H9 (cell line): ENCODE results near the gene PCDHAC2. TPM values are rescaled to one million over a fixed set of nuclear protein-coding genes. Genes with fewer than 3 reads are reported as not detected.

Source experiments
- DNase-seq: peaks from one replicate; pipeline ENCODE4 v3.0.0-alpha.2; 2017
- H2AFZ ChIP-seq: one replicate; pipeline ENCODE4 v1.6.1; 2013; ENCODE audit warnings: mild to moderate bottlenecking, low read length, control low read depth, moderate library complexity
- H2AK5ac ChIP-seq: 2 replicates; pipeline ENCODE4 v1.6.1; 2013; ENCODE audit warnings: low read length, control low read depth, mixed read lengths; ENCODE audit not compliant: insufficient read length
- H2BK120ac ChIP-seq: one replicate; pipeline ENCODE4 v1.6.1; 2013; ENCODE audit warnings: low read depth, mild to moderate bottlenecking, low read length, control low read depth, inconsistent platforms; ENCODE audit not compliant: poor library complexity, severe bottlenecking
- H2BK12ac ChIP-seq: 2 replicates; pipeline ENCODE4 v1.6.1; 2013; ENCODE audit warnings: low read length, control low read depth, mixed read lengths, low read depth; ENCODE audit not compliant: insufficient read length
- H2BK15ac ChIP-seq: 2 replicates; pipeline ENCODE4 v1.6.1; 2013; ENCODE audit warnings: low read depth, low read length, control low read depth
- H2BK20ac ChIP-seq: one replicate; pipeline ENCODE4 v1.6.1; 2013; ENCODE audit warnings: low read depth, mild to moderate bottlenecking, low read length, control low read depth, inconsistent platforms; ENCODE audit not compliant: poor library complexity, severe bottlenecking
- H2BK5ac ChIP-seq: 2 replicates; pipeline ENCODE4 v1.6.1; 2013; ENCODE audit warnings: low read length, control low read depth, mixed read lengths; ENCODE audit not compliant: insufficient read length
- H3K14ac ChIP-seq: 2 replicates; pipeline ENCODE4 v1.6.1; 2013; ENCODE audit warnings: low read length, control low read depth; ENCODE audit not compliant: insufficient read depth
- H3K18ac ChIP-seq: 2 replicates; pipeline ENCODE4 v1.6.1; 2013; ENCODE audit warnings: low read depth, mild to moderate bottlenecking, mixed read lengths, low read length, control low read depth; ENCODE audit not compliant: insufficient read length
- H3K23ac ChIP-seq: 2 replicates; pipeline ENCODE4 v1.6.1; 2013; ENCODE audit warnings: low read length, control low read depth, mixed read lengths, low read depth; ENCODE audit not compliant: insufficient read length
- H3K23me2 ChIP-seq: 2 replicates; pipeline ENCODE4 v1.6.1; 2013; ENCODE audit warnings: low read depth, mild to moderate bottlenecking, mixed read lengths, low read length, control low read depth; ENCODE audit not compliant: insufficient read length, poor library complexity, severe bottlenecking
- H3K27ac ChIP-seq: 2 replicates; pipeline ENCODE4 v1.5.1; 2013; ENCODE audit warnings: low read length, control low read depth, mixed read lengths, low read depth; ENCODE audit not compliant: insufficient read length
- H3K27me3 ChIP-seq: 2 replicates; pipeline ENCODE4 v1.6.1; 2013; ENCODE audit warnings: low read length, control low read depth, inconsistent platforms; ENCODE audit not compliant: insufficient read depth
- H3K4ac ChIP-seq: 2 replicates; pipeline ENCODE4 v1.6.1; 2013; ENCODE audit warnings: low read depth, mild to moderate bottlenecking, control low read depth, inconsistent platforms, low read length, moderate library complexity
- H3K4me1 ChIP-seq: 2 replicates; pipeline ENCODE4 v1.6.1; 2013; ENCODE audit warnings: low read length, control low read depth, inconsistent platforms; ENCODE audit not compliant: insufficient read depth
- H3K4me2 ChIP-seq: 2 replicates; pipeline ENCODE4 v1.6.1; 2013; ENCODE audit warnings: low read length, control low read depth, mixed read lengths; ENCODE audit not compliant: insufficient read length, insufficient read depth
- H3K56ac ChIP-seq: 2 replicates; pipeline ENCODE4 v1.6.1; 2013; ENCODE audit warnings: low read depth, mild to moderate bottlenecking, mixed read lengths, low read length, control low read depth; ENCODE audit not compliant: insufficient read length
- H3K79me1 ChIP-seq: 2 replicates; pipeline ENCODE4 v1.6.1; 2013; ENCODE audit warnings: low read depth, mild to moderate bottlenecking, moderate library complexity, low read length, control low read depth, inconsistent platforms; ENCODE audit not compliant: insufficient read depth, poor library complexity, severe bottlenecking
- H3K79me2 ChIP-seq: 2 replicates; pipeline ENCODE4 v1.6.1; 2013; ENCODE audit warnings: low read length, control low read depth, inconsistent platforms; ENCODE audit not compliant: insufficient read depth
- H3K9ac ChIP-seq: 2 replicates; pipeline ENCODE4 v1.6.1; 2013; ENCODE audit warnings: low read length, control low read depth, mixed read lengths; ENCODE audit not compliant: insufficient read length; ENCODE audit errors: extremely low read depth
- H3K9me3 ChIP-seq: one replicate; pipeline ENCODE4 v1.6.1; 2013; ENCODE audit warnings: low read depth, low read length, inconsistent platforms; ENCODE audit not compliant: control insufficient read depth
- H3T11ph ChIP-seq: one replicate; pipeline ENCODE4 v1.6.1; 2013; ENCODE audit warnings: mild to moderate bottlenecking, low read length, control low read depth, inconsistent platforms
- H4K20me1 ChIP-seq: one replicate; pipeline ENCODE4 v1.6.1; 2013; ENCODE audit not compliant: control insufficient read depth, insufficient read length, insufficient read depth
- H4K5ac ChIP-seq: 2 replicates; pipeline ENCODE4 v1.6.1; 2013; ENCODE audit warnings: low read depth, mild to moderate bottlenecking, mixed read lengths, low read length, control low read depth; ENCODE audit not compliant: insufficient read length
- H4K8ac ChIP-seq: replicated peaks from 2 replicates; pipeline ENCODE4 v1.6.1; 2013; ENCODE audit warnings: low read length, control low read depth, mixed read lengths, low read depth; ENCODE audit not compliant: insufficient read length
- H4K91ac ChIP-seq: 2 replicates; pipeline ENCODE4 v1.6.1; 2013; ENCODE audit warnings: low read depth, mild to moderate bottlenecking, moderate library complexity, mixed read lengths, low read length, control low read depth; ENCODE audit not compliant: insufficient read length
- H3K27ac Mint-ChIP-seq, 3 experiments: 2 replicates in 2 of 3; 3 replicates in 1 of 3; pipeline ENCODE4 v1.8.0; 2020 to 2021; ENCODE audit warnings: mixed read lengths in 3 of 3, mild to moderate bottlenecking in 1 of 3, moderate library complexity in 1 of 3
- H3K27me3 Mint-ChIP-seq: 2 replicates; pipeline ENCODE4 v1.8.0; 2021; ENCODE audit warnings: low read depth, mild to moderate bottlenecking, moderate library complexity, mixed read lengths
- H3K36me3 Mint-ChIP-seq, 3 experiments: 2 replicates in 2 of 3; 3 replicates in 1 of 3; pipeline ENCODE4 v1.8.0; 2020 to 2021; ENCODE audit warnings: low read depth in 3 of 3, mixed read lengths in 3 of 3; ENCODE audit not compliant: insufficient read depth in 1 of 3
- H3K4me1 Mint-ChIP-seq, 2 experiments: 2 replicates each; pipeline ENCODE4 v1.8.0; 2020; ENCODE audit warnings: mixed read lengths in 2 of 2
- H3K4me3 Mint-ChIP-seq, 2 experiments: 2 replicates in 1 of 2; 3 replicates in 1 of 2; pipeline ENCODE4 v1.8.0; 2020 to 2021; ENCODE audit warnings: mild to moderate bottlenecking in 2 of 2, mixed read lengths in 2 of 2, moderate library complexity in 1 of 2
- H3K9me3 Mint-ChIP-seq, 2 experiments: 2 replicates in 1 of 2; 3 replicates in 1 of 2; pipeline ENCODE4 v1.8.0; 2020; ENCODE audit warnings: mild to moderate bottlenecking in 2 of 2, mixed read lengths in 2 of 2, moderate library complexity in 1 of 2
- WGBS: extraction: QIAGEN DNeasy Blood & Tissue Kit; methylation state at CpG from one replicate; pipeline ENCODE4 v1.1.7; 2013; ENCODE audit warnings: missing lambda C conversion rate, low lambda C conversion rate, mixed read lengths; ENCODE audit not compliant: insufficient read length; ENCODE audit errors: extremely low coverage; 5-methylcytosine and 5-hydroxymethylcytosine counted together
- total RNA-seq: library from RNA; stranded (reverse); gene quantifications from 2 replicates; pipeline ENCODE4 v1.2.1, GENCODE V29; 2021
- TF ChIP-seq, protein P1 (sequence below): fragments of 200-600 bp; sonication (generic); conservative IDR thresholded peaks from 3 replicates; pipeline ENCODE4 v1.8.0; 2021; ENCODE audit warnings: antibody characterized with exemption, mild to moderate bottlenecking

Gene PCDHAC2
- total RNA-seq, 1 experiment from 2014 or later, result 4.8 TPM

DNA sequence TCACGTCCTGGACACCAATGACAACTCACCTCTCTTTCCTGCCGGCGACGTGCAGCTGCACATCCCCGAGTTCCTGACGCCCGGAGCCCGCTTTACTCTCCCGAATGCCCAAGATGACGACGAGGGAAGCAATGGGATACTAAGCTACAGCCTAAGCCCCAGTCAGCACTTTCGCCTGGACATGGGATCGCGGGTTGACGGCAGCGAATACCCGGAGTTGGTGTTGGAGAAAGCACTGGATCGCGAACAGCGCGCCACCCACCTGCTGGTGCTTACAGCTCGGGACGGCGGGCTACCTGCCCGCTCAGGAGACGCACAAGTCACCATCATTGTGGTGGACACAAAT is 39.1 kb upstream of the PCDHAC2 start:
- Histone ChIP-seq H2BK15ac (no peak overlapping the region), H3K9ac (peak overlapping the region; percentile 15), H2AFZ (no peak overlapping the region), H2BK12ac (no peak overlapping the region), H3K23me2 (peaks cover 15% of the 10 kb centered on the region), H3K27me3 (no peaks in the 10 kb centered on the region; the same call in 1 of the 2 replicates), H2AK5ac (no peak overlapping the region), H2BK120ac (no peak overlapping the region), H4K8ac (no peak overlapping the region), H3K4me2 (peak overlapping the region; percentile 73), H3K79me2 (no peaks in the 10 kb centered on the region), H3K9me3 (no peaks in the 10 kb centered on the region), H3K27ac (no peak overlapping the region), H2BK5ac (no peak overlapping the region), H3K56ac (no peak overlapping the region), H3K14ac (no peak overlapping the region), H3K18ac (no peak overlapping the region), H3K23ac (no peak overlapping the region), H4K91ac (no peak overlapping the region), H4K5ac (no peak overlapping the region), H3T11ph (no peak overlapping the region), H3K4me1 (no peaks in the 10 kb centered on the region), H2BK20ac (no peak overlapping the region), H4K20me1 (no peaks in the 10 kb centered on the region), H3K4ac (no peak overlapping the region), H3K79me1 (no peaks in the 10 kb centered on the region)
- TF ChIP-seq, protein P1, sequence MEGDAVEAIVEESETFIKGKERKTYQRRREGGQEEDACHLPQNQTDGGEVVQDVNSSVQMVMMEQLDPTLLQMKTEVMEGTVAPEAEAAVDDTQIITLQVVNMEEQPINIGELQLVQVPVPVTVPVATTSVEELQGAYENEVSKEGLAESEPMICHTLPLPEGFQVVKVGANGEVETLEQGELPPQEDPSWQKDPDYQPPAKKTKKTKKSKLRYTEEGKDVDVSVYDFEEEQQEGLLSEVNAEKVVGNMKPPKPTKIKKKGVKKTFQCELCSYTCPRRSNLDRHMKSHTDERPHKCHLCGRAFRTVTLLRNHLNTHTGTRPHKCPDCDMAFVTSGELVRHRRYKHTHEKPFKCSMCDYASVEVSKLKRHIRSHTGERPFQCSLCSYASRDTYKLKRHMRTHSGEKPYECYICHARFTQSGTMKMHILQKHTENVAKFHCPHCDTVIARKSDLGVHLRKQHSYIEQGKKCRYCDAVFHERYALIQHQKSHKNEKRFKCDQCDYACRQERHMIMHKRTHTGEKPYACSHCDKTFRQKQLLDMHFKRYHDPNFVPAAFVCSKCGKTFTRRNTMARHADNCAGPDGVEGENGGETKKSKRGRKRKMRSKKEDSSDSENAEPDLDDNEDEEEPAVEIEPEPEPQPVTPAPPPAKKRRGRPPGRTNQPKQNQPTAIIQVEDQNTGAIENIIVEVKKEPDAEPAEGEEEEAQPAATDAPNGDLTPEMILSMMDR, result no peak; the same call in 2 of the 3 replicates
- peak; percentile 61 for DNase-seq
- WGBS, result no CpG with 5 or more reads among the region's 26 CpGs
- Mint-ChIP-seq H3K27me3 (peaks cover 40% of the 10 kb centered on the region), H3K36me3 (peaks cover 0 to 5% (median 0%) of the 10 kb centered on the region in 3 experiments; a peak in 1 of 7 replicates), H3K4me3 (peak overlapping the region; percentile 82 to 89), H3K9me3 (no peaks in the 10 kb centered on the region; a peak in 1 of 5 replicates), H3K27ac (peak overlapping the region in 1 of 3 experiments; percentile 68; a peak in 2 of 7 replicates), H3K4me1 (peaks cover 24 to 30% of the 10 kb centered on the region in 2 experiments)
